GM12872 (cell line): ENCODE results near the gene TM4SF1.

Experiments used
- TF ChIP-seq, protein P1 (sequence below): IDR thresholded peaks from 3 replicates; pipeline ENCODE4 v1.5.1; 2011; ENCODE audit warnings: low read depth, mild to moderate bottlenecking, low read length, moderate library complexity; ENCODE audit not compliant: insufficient read depth

The TM4SF1 gene

GRCh38 chr3:149415484-149415883, 38.0 kb upstream of the TM4SF1 start:
- TF ChIP-seq, protein P1, sequence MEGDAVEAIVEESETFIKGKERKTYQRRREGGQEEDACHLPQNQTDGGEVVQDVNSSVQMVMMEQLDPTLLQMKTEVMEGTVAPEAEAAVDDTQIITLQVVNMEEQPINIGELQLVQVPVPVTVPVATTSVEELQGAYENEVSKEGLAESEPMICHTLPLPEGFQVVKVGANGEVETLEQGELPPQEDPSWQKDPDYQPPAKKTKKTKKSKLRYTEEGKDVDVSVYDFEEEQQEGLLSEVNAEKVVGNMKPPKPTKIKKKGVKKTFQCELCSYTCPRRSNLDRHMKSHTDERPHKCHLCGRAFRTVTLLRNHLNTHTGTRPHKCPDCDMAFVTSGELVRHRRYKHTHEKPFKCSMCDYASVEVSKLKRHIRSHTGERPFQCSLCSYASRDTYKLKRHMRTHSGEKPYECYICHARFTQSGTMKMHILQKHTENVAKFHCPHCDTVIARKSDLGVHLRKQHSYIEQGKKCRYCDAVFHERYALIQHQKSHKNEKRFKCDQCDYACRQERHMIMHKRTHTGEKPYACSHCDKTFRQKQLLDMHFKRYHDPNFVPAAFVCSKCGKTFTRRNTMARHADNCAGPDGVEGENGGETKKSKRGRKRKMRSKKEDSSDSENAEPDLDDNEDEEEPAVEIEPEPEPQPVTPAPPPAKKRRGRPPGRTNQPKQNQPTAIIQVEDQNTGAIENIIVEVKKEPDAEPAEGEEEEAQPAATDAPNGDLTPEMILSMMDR, result no peak

DNA sequence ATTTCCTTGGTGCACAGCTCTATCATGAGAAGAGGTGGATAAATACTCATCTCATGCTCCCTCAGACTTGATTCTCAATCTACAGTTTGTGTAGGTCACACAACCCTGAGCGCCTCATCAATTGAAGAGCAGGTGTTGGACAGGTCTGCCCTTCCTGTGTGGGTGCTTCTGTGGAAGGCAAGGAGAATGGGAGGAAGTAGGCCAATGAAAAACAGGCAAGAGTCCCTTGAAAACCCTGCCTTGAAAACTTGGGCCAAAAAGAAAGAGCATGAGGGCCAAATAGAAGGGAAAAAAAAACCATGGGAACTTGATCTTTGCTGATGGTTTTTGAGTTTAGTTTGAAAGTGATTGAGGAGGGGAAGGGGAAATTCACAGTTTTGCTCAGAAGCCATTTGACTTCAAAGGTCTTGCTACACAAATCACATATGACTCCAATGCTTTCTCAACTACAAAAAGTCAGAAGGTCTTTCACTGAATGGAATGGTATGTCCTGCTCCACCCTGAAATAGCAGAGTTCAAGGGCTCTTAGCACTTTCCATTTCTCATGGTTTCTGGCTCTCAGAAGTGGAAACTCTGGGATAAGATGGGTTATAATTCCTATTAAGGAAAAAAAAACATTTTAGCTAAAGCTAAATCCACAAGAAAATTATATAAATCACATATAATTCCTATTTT, 37.2 kb upstream of the TM4SF1 start:
- TF ChIP-seq, protein P1, result no peak

- TF ChIP-seq, protein P1, result no peak
Measured at GRCh38 chr3:149411583-149411982, 34.1 kb upstream of the TM4SF1 start.

- TF ChIP-seq, protein P1, result no peak
Measured at GRCh38 chr3:149409351-149409750, 31.9 kb upstream of the TM4SF1 start.

DNA sequence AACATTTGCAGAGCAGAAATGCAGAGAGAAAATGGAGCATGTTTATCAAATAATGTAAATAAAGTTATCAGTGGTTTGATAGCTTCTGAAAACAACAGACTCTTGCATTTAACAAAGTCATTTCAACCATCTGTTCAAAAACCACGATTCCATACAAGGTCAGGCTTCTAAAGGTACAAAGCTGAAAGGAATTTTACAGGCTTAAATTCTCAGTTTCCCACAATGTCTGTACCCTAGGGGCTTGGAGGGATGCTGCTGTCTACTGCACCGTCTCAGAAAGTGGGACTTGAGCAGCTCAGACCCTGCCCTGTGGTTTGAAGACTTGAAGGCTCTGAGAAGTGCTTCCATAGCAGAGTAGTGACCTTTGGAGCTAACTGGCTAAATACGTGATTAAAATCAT, 30.4 kb upstream of the TM4SF1 start:
- TF ChIP-seq, protein P1, result no peak

DNA sequence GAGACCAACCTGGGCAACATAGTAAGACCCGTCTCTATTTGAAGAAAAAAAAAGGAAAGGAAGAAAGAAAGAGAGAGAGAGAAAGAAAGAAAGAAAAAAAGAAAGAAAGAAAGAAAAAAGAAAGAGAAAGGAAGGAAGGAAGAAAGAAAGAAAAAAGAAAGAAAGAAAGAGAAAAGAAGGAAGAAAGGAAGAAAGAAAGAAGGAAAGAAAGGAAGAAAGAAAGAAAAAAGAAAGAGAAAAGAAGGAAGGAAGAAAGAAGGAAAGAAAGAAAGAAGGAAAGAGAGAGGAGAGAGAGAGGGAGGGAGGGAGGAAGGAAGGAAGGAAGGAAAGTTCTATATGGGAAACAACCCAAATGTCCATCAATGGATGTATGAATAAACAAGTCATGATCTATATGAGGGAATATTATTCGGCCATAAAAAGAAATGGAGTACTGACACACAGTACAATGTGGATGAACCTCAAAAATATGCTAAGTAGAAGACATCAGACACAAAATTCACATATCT, 28.8 kb upstream of the TM4SF1 start:
- TF ChIP-seq, protein P1, result no peak

DNA sequence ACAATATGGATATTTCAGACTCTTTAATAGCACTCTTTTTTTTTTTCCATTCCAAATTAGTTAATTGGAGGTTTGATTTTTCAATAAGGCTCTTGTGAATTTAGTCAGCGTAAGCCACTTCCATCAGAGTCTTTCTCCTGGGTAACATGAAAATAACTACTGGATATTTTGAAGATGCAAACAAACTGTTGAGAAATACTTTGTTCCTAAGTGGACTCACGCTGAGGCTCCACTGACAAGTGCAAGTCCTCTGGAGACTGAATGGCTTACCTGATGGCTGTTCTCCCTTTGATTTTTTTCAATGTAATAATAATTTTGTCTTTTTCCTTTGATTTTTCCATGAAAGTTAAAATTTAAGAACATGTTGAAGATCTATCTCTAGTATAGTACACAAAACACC, 26.0 kb upstream of the TM4SF1 start:
- TF ChIP-seq, protein P1, result no peak
